Stimulated activated CD8-positive, alpha-beta memory T cell treated with anti-CD3 and anti-CD28 coated beads, Interleukin-7, amount 100 ng/mL, for 48 hours (primary cell): ENCODE data around the gene ZNF606.

Experiments
- DNase-seq, 2 donors: peaks; one replicate each; pipeline ENCODE4 v3.0.0-alpha.2; 2020; ENCODE audit warnings: low read depth in 1 of 2; ENCODE audit errors: extremely low read depth in 1 of 2

The ZNF606 gene

DNA sequence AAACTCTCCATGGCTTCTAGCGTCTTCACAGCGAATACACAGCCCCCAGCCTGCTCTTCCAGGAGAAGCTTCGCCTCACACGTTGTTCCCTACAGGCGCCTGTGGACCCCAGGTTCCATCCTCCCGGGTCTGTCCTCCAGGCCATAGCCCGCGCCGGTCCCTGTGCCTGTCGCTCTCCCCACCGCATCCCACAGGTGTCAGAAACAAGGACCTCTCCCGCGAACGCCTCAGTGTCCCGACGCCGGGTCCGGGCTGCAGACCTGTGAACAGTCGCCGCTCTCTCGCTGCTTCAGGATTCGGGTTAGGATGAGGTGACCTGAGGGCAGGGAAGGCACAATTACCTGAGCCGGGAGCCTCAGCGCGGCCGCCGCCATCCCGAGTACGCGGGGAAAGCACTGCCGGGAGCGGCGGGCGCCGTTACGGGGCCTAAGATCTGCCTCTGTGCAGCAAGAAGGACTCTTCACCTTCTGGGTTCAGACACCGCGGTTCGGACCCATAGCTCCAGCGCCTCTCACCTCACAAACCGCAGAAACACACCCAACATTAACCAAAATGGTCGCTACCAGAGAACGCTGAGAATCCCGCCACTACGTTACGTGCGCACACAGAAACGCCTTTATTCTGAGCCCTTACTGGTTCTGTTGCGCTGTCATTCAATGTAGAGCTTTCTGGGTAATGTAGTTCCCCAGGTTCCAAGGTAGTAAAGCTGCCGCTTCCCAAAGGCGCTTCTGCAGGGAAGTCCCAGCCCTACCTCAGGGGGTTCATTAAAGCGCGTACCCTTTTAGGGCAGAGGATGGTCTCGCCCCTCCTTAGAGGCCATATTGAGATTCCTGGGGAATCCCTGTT is 67.6 kb downstream of the ZNF606 start, which contains the start of gene ZNF418:
Gene ZNF418 (minus strand): TSS at position 583 of the 846 bp plus-strand sequence. CDS start 1,580 bp downstream, outside the sequence.
- DNase-seq: peak in 1 of 2 donors; percentile 16

DNA sequence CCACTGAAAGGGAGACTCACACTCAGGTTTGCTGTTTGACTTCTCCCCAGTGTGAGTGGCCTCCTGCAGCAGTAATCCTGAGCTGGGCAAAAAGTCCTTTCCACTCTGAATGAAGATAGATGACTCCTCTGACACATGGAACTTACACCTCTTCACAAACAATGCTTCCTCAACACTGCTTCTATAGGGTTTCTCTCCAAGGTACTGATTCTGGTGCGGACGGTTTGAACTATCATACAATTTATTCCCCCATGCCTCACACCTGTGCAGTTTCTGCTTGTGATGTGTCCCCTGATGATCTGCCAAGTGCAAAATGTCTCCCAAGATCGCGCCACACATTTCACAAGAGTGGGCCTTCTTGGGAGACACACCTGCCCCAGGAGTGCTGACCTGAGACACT is 75.0 kb downstream of the ZNF606 start:
- DNase-seq: no peak
